ENCODE measurements around the gene UBA52. TPM values are rescaled to one million over a fixed set of nuclear protein-coding genes. Genes with fewer than 3 reads are reported as not detected.

Gene UBA52
- total RNA-seq, 1 donor from 2014 or later: 625 TPM

DNA sequence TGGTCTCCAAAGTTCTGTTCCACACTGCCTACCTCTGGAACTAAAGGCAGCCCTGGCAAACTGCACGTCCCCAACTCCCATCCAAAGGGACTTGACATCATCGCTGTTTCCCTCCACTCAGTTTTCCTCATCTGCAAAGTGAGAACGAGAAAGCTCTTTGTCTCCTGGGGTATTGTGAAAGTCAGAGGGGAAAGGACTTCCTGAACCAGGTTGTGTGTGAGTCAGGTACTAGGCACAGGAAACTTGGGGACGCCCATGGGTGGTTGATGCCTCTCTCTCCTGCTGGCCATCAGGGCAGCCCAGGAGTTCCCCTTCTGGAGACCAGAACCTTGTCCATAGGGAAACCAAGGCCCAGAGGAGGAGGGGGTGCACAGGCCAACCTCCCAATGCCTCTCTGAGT, 30.2 kb downstream of the UBA52 start:
- H3K4me3 ChIP-seq: no peak overlapping the region
- H3K27ac Mint-ChIP-seq: peak overlapping the region; percentile 53
- no peak overlapping the region for H3K9ac ChIP-seq
- no peak overlapping the region for H3K4me2 ChIP-seq
- H3K27me3 Mint-ChIP-seq (ENCODE audit: insufficient read depth, low read depth): peaks cover 46% of the 10 kb centered on the region
- H3K27ac ChIP-seq: no peak overlapping the region
- DNase-seq (ENCODE audit: low spot score): no peak
- H3F3A ChIP-seq (ENCODE audit: low read depth): peaks cover 29% of the 10 kb centered on the region
- peaks cover 14% of the 10 kb centered on the region for H3K4me1 Mint-ChIP-seq
- no peaks in the 10 kb centered on the region for H3K79me2 ChIP-seq (ENCODE audit: low read depth)
- peaks cover 43% of the 10 kb centered on the region for H4K20me1 ChIP-seq (ENCODE audit: low read depth)
- H3K4me3 Mint-ChIP-seq: peak overlapping the region; percentile 18
- no peak overlapping the region for H2AFZ ChIP-seq (replicated peaks)
- peaks cover 2% of the 10 kb centered on the region for H3K9me3 Mint-ChIP-seq
- peaks cover 2% of the 10 kb centered on the region for H3K36me3 Mint-ChIP-seq
- peaks cover 93% of the 10 kb centered on the region for H3K27me3 ChIP-seq
- no peaks in the 10 kb centered on the region for H3K36me3 ChIP-seq
- H3K4me1 ChIP-seq: peaks cover 25% of the 10 kb centered on the region
- TF ChIP-seq, protein P1, sequence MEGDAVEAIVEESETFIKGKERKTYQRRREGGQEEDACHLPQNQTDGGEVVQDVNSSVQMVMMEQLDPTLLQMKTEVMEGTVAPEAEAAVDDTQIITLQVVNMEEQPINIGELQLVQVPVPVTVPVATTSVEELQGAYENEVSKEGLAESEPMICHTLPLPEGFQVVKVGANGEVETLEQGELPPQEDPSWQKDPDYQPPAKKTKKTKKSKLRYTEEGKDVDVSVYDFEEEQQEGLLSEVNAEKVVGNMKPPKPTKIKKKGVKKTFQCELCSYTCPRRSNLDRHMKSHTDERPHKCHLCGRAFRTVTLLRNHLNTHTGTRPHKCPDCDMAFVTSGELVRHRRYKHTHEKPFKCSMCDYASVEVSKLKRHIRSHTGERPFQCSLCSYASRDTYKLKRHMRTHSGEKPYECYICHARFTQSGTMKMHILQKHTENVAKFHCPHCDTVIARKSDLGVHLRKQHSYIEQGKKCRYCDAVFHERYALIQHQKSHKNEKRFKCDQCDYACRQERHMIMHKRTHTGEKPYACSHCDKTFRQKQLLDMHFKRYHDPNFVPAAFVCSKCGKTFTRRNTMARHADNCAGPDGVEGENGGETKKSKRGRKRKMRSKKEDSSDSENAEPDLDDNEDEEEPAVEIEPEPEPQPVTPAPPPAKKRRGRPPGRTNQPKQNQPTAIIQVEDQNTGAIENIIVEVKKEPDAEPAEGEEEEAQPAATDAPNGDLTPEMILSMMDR (IDR thresholded peaks at IDR 0.05): no peak
- H3K9me3 ChIP-seq (ENCODE audit: low read depth): no peaks in the 10 kb centered on the region

DNA sequence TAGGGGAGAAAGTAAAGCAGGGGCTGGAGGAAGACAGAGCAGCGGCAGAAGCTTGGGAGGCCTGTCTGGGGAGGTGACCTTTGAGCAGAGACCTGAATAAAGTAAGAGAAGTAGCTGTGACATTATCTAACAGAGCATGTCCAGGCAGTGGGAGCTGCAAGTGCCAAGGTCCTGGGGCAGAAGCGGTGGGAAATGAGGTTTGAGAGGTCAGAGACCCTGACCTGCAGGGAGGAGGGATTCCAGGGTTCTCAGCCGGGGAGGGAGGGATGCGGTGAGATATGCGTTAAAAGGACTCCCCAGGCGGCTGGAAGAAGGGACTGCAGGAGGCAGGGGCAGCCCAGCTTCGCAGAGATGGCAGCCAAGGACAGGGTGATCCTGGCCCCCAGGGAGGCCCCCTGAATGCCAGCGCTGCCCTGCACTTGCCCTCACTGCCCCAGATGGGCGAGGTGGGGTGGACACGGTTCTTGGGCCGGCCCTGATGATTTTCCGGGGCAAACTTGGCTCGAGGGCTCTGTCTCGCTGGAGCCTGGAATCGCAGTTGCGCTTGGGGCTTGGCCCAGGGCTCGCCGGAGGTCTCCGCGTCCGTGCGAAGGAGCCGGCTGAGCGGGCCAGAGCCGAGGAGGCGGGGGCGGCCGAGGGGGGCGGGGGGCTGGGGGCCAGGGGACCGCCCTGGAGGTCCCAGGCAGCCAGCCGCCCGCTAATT, 31.7 kb downstream of the UBA52 start:
- Mint-ChIP-seq H3K27ac (no peak overlapping the region), H3K9me3 (peaks cover 2% of the 10 kb centered on the region), H3K4me3 (peak overlapping the region; percentile 76), H3K4me1 (peaks cover 11% of the 10 kb centered on the region), H3K27me3 (ENCODE audit: insufficient read depth, low read depth) (peaks cover 57% of the 10 kb centered on the region), H3K36me3 (peaks cover 2% of the 10 kb centered on the region)
- DNase-seq (ENCODE audit: low spot score): peak; percentile 75
- no peak overlapping the region for H3K9ac ChIP-seq
- peak overlapping the region; percentile 6 for H3K4me3 ChIP-seq
- H2AFZ ChIP-seq (replicated peaks): no peak overlapping the region
- H3K4me1 ChIP-seq: peaks cover 21% of the 10 kb centered on the region
- H3K27me3 ChIP-seq: peaks cover 98% of the 10 kb centered on the region
- no peaks in the 10 kb centered on the region for H3K36me3 ChIP-seq
- peaks cover 51% of the 10 kb centered on the region for H4K20me1 ChIP-seq (ENCODE audit: low read depth)
- no peaks in the 10 kb centered on the region for H3K9me3 ChIP-seq (ENCODE audit: low read depth)
- TF ChIP-seq EZH2 (IDR thresholded peaks at IDR 0.05): no peak
- TF ChIP-seq, protein P1 (IDR thresholded peaks at IDR 0.05): peak; percentile 29
- no peak for TF ChIP-seq EZH2phosphoT487 (IDR thresholded peaks at IDR 0.05)
- no peak overlapping the region for H3K27ac ChIP-seq
- no peaks in the 10 kb centered on the region for H3K79me2 ChIP-seq (ENCODE audit: low read depth)
- H3F3A ChIP-seq (ENCODE audit: low read depth): peaks cover 31% of the 10 kb centered on the region
- H3K4me2 ChIP-seq: peak overlapping the region; percentile 60

DNA sequence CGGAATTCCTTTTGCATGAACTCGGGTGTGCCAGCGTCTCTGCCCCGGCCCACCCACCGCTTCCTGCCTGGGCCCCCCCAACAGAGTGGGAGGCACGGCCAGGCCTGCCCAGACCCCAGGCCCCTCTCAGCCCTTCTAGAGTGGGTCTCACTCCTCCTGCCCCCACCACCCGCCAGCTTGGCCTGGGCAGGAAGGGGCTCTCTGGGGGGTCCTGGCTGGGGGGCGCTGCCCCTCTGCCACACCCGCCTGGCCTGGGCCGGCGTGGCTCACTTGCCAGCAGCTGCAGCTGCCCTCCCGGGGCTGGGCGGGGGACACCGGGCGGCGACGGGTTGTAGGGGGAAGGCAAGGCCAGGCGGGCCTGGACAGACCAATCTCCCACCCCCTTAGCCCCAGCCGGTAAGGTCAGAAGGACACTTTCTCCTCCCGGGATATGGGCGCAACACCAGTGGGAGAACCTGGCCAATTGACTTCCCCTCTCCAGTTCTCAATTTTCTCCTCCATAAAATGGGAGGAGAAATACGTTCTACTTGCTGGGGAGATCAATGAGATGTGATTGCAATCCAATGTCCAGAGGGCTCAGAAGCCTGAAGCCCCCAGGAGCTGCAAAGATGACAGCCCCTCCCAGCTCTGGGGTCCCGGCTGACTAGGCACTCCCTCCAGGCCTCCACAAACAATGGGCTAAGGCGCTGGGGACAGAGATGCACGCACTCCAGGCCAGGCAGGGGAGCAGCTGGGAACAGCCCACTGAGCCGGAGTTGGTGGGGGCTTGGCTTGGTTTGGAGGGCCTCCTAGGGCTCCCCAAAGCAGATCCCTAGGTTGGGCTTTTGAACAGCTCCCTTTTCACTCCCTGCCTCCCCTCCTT, 32.5 kb downstream of the UBA52 start:
- Histone ChIP-seq H3K9me3 (ENCODE audit: low read depth) (no peaks in the 10 kb centered on the region), H3F3A (ENCODE audit: low read depth) (peaks cover 39% of the 10 kb centered on the region), H3K4me1 (peaks cover 21% of the 10 kb centered on the region), H2AFZ (replicated peaks) (no peak overlapping the region), H3K27me3 (peaks cover 98% of the 10 kb centered on the region), H3K79me2 (ENCODE audit: low read depth) (no peaks in the 10 kb centered on the region), H4K20me1 (ENCODE audit: low read depth) (peaks cover 59% of the 10 kb centered on the region), H3K27ac (no peak overlapping the region), H3K4me3 (peak overlapping the region; percentile 6), H3K9ac (no peak overlapping the region), H3K36me3 (no peaks in the 10 kb centered on the region), H3K4me2 (peak overlapping the region; percentile 60)
- Mint-ChIP-seq H3K36me3 (peaks cover 2% of the 10 kb centered on the region), H3K4me3 (peak overlapping the region; percentile 43), H3K4me1 (peaks cover 14% of the 10 kb centered on the region), H3K27ac (no peak overlapping the region), H3K27me3 (ENCODE audit: insufficient read depth, low read depth) (peaks cover 65% of the 10 kb centered on the region), H3K9me3 (peaks cover 2% of the 10 kb centered on the region)
- DNase-seq (ENCODE audit: low spot score): peak; percentile 68
- TF ChIP-seq EZH2 (IDR thresholded peaks at IDR 0.05) (peak; percentile 41), EZH2phosphoT487 (IDR thresholded peaks at IDR 0.05) (peak; percentile 54)
- TF ChIP-seq, protein P1 (IDR thresholded peaks at IDR 0.05): no peak
